IgD-negative memory B cell (primary cell): ENCODE measurements around the gene G0S2. TPM values are rescaled to one million over a fixed set of nuclear protein-coding genes. Genes with fewer than 3 reads are reported as not detected.

ENCODE experiments used
- H3K27ac Mint-ChIP-seq, 3 donors: one replicate each; pipeline ENCODE4 v1.8.0; 2020 to 2022; ENCODE audit warnings: mild to moderate bottlenecking in 3 of 3, mixed read lengths in 3 of 3, moderate library complexity in 1 of 3
- H3K27me3 Mint-ChIP-seq: one replicate; pipeline ENCODE4 v1.8.0; 2021; ENCODE audit warnings: mixed read lengths
- H3K36me3 Mint-ChIP-seq: one replicate; pipeline ENCODE4 v1.8.0; 2020; ENCODE audit warnings: mild to moderate bottlenecking, mixed read lengths
- H3K4me1 Mint-ChIP-seq, 3 donors: one replicate each; pipeline ENCODE4 v1.8.0; 2020 to 2022; ENCODE audit warnings: mixed read lengths in 3 of 3, mild to moderate bottlenecking in 1 of 3
- H3K4me3 Mint-ChIP-seq, 4 donors: one replicate each; pipeline ENCODE4 v1.8.0; 2020 to 2022; ENCODE audit warnings: mild to moderate bottlenecking in 4 of 4, mixed read lengths in 4 of 4, moderate library complexity in 3 of 4
- H3K9me3 Mint-ChIP-seq, 3 donors: one replicate each; pipeline ENCODE4 v1.8.0; 2020 to 2021; ENCODE audit warnings: mixed read lengths in 3 of 3, mild to moderate bottlenecking in 1 of 3
- polyA plus RNA-seq: library from polyadenylated mRNA; unstranded; fragments of 300-500 nt; fragmentation: Illumina TruSeq; gene quantifications from one replicate; pipeline ENCODE4 v1.2.3, GENCODE V29; 2021

The G0S2 gene
- polyA plus RNA-seq, 1 donor from 2014 or later, result 0.38 TPM

DNA sequence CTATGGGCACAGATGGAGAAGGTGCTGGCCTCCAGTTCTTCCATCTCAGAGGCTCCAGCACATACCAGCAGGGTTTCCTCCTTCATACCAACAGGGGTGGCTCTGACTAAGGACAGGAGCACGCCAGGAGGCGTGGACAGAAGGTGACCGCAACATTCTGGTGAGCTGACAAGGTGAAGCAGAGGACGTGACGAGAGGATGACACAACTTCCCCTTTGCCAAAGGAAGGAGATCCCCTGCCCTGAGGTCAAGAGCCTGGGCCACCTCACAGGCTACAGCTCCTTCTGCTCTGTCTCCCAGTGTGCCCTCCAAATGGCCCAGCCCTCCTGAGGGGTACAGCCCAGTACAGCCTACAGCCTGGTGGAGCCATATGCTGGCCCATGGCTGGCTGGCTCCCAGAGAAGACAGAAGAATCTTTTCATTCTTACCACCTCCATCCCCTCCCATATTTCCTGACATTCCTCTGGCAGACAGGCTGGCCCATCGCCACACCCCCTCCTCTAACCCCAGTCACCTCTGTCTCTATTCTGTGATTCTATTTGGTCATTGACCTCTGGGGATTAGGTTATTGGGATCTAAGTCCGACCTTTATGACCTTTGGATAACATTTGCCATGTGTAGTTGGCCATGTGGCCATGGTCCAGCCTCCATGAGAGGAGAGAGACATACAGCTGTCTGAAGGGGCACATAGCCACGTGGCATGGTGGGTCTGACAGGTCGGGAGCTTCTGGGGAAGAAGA is 17.9 kb upstream of the G0S2 start:
- Mint-ChIP-seq H3K4me1 (peaks cover 4 to 8% (median 6%) of the 10 kb centered on the region in 3 donors), H3K9me3 (peaks cover 0 to 3% (median 0%) of the 10 kb centered on the region in 3 donors), H3K4me3 (no peak overlapping the region), H3K36me3 (peaks cover 1% of the 10 kb centered on the region), H3K27ac (no peak overlapping the region), H3K27me3 (peaks cover 7% of the 10 kb centered on the region)

DNA sequence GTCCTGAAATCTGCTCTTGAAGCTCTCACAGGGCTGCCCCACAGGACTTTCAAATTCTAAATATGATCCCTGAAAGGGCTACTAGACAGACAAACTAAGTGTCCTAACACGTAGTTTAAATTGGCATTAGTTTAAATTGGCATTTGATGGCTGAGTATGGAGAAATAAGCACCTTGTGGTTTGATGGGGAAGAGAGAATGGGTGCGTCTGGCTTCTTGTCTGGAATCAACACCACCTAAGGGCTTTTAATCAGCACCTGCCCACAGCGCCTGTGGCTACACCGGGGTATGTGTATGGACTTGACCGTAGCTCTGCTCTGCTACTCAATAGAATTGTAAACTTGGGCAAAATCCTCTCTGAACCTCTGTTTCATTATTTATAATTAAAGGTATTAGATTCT is 17.3 kb upstream of the G0S2 start:
- Mint-ChIP-seq H3K4me1 (peaks cover 4 to 8% (median 6%) of the 10 kb centered on the region in 3 donors), H3K9me3 (peaks cover 0 to 3% (median 0%) of the 10 kb centered on the region in 3 donors), H3K27ac (no peak overlapping the region), H3K27me3 (peaks cover 7% of the 10 kb centered on the region), H3K36me3 (peaks cover 1% of the 10 kb centered on the region), H3K4me3 (no peak overlapping the region)

DNA sequence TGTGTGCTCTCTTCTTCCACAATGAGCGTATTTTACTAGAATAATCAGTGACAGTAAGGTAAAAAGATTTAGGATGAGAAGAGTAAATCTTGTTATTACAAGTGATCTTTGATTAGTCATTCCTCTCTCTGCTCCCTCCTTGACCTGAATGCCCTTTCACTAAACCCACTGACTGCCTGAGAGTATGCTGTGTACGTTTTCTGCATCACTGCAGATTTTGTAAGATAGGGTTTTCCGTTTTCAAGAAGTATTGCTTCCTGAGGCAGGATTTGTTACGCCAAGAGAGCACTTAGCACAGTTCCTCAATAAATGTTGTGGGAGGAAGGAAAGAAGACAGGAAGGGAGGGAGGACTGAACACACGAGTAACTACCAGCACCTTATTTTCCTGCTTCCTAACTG is 15.3 kb upstream of the G0S2 start:
- peaks cover 4 to 8% (median 6%) of the 10 kb centered on the region in 3 donors for H3K4me1 Mint-ChIP-seq
- peaks cover 7% of the 10 kb centered on the region for H3K27me3 Mint-ChIP-seq
- H3K4me3 Mint-ChIP-seq, result peak overlapping the region in 1 of 4 donors; percentile 14

DNA sequence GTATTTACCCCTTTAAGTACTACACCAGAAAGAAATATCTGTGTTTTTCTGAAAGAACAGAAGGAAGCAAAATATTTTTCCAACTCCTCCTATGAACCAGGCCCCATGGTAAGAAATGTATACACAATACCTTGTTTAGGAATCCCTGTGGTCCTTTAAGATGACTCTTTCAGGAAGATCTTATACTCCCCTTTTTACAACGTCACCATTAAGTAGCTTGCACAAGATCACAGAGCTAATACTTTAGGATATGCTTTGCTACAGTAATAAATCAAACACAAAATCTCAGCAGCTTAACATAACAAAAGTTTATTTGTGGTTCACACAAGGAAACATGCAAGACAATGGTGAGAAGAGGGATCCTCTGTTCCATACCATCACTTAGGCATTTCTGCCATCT is 14.1 kb upstream of the G0S2 start:
- H3K4me1 Mint-ChIP-seq, result peaks cover 4 to 8% (median 6%) of the 10 kb centered on the region in 3 donors
- H3K4me3 Mint-ChIP-seq, result no peak overlapping the region
- H3K27ac Mint-ChIP-seq, result no peak overlapping the region
- H3K36me3 Mint-ChIP-seq, result peaks cover 2% of the 10 kb centered on the region
- H3K9me3 Mint-ChIP-seq, result no peaks in the 10 kb centered on the region
- peaks cover 5% of the 10 kb centered on the region for H3K27me3 Mint-ChIP-seq

More for the DNA sequence above, 15.3 kb upstream of the G0S2 start:
- Mint-ChIP-seq H3K27ac (peak overlapping the region in 2 of 3 donors; percentile 11 to 36), H3K9me3 (peaks cover 0 to 3% (median 0%) of the 10 kb centered on the region in 3 donors), H3K36me3 (peaks cover 1% of the 10 kb centered on the region)

DNA sequence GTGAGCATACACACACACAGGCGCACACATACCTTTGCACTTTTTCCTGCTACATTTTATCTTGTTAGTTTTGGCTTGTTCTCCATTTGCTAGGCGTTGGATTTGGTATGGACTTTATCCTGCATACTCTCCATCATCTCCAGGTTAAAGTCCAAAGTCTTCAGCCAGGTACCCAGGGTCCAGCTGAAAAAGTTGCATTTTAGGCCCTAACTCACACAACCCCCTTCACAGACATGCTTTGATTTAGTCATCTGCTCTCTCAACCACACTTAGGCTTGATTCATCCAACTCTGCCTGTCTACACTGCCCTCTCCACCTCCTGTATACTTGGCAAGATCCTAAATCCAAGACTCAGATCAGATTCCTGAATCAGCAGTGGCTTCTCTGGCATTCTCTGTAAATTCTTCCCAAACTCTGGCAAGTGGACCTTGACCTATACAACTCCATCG is 12.3 kb upstream of the G0S2 start:
- Mint-ChIP-seq H3K4me1 (peaks cover 4 to 8% (median 6%) of the 10 kb centered on the region in 3 donors), H3K9me3 (no peaks in the 10 kb centered on the region), H3K36me3 (peaks cover 2% of the 10 kb centered on the region), H3K27ac (no peak overlapping the region), H3K4me3 (no peak overlapping the region), H3K27me3 (no peaks in the 10 kb centered on the region)

DNA sequence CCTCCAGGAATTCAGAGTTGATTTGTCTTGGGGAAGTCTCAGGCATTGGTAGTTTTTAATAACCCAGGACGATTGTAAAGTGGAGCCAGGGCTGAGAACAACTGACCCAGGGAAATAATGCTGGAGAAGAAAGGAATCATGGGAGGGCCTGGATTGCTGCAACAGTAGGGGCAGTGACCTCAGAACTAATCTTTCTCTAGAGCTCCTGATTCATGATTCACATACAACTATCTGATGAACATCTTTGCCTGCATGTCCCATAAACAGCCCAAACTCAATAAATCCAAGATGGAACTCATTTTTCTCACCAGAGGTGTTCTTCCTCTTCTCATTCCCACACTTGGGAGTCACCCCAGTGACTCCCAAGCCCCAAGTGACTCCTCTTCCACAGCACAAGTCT is 8.1 kb upstream of the G0S2 start:
- H3K4me3 Mint-ChIP-seq, result no peak overlapping the region
- H3K36me3 Mint-ChIP-seq, result peaks cover 2% of the 10 kb centered on the region
- no peaks in the 10 kb centered on the region for H3K9me3 Mint-ChIP-seq
- no peak overlapping the region for H3K27ac Mint-ChIP-seq
- H3K27me3 Mint-ChIP-seq, result no peaks in the 10 kb centered on the region
- no peaks in the 10 kb centered on the region for H3K4me1 Mint-ChIP-seq

DNA sequence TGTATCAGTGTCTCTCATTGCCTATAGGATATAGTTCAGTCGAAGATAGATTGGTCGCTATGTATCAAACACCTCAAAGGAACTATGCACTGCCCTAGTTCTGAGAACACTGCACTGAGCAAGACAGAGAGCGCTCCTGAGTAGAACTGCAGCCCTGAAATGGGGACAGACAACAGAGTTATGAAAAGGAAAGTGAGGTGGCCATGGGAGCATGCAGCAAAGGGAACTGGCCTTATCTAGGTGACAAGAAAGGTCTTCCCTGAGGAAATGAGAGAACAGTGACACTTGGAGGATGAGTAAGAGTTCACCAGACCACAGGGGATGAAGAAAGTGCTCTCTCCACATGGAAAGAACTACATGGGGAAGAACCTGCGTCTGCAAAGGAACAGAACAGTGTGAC is 7.5 kb upstream of the G0S2 start:
- H3K4me3 Mint-ChIP-seq, result no peak overlapping the region
- no peaks in the 10 kb centered on the region for H3K9me3 Mint-ChIP-seq
- H3K4me1 Mint-ChIP-seq, result peaks cover 0 to under 1% (median under 1%) of the 10 kb centered on the region in 3 donors
- H3K27ac Mint-ChIP-seq, result no peak overlapping the region
- H3K27me3 Mint-ChIP-seq, result no peaks in the 10 kb centered on the region
- peaks cover 2% of the 10 kb centered on the region for H3K36me3 Mint-ChIP-seq

DNA sequence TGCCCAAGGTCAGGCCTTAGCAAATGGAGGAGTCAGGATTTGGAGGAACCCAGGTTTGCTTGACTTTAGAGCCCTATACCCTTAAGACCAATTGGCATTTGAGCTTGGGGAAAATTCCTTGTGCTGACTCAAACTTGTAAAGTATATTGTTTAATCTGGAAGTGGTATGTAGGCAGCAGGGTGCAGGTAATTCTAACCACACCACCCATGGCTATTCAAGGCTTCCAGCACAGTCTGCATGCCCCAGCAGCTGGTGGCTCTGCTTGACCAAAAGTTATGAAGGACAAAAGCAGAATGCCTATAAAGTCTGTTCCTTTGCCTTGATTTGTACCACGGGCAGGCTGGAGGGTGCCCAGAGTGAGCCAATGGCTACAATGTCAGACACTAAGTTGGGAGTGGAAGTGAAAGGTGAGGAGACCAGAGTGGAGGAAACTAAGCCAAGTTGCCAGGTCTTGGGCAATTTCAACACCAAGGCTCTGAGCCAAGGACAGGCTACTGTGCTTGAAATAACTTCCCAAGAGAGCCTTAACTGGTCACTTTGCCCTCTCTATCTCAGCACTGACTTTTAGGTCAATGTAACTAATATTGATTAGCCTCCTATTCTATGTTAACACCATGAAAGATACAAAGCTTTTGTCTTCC is 4.7 kb upstream of the G0S2 start:
- no peaks in the 10 kb centered on the region for H3K9me3 Mint-ChIP-seq
- H3K27ac Mint-ChIP-seq, result peak overlapping the region in 1 of 3 donors; percentile 63
- peaks cover 6% of the 10 kb centered on the region for H3K27me3 Mint-ChIP-seq
- peaks cover 19 to 24% (median 19%) of the 10 kb centered on the region in 3 donors for H3K4me1 Mint-ChIP-seq
- no peak overlapping the region for H3K4me3 Mint-ChIP-seq
- no peaks in the 10 kb centered on the region for H3K36me3 Mint-ChIP-seq

DNA sequence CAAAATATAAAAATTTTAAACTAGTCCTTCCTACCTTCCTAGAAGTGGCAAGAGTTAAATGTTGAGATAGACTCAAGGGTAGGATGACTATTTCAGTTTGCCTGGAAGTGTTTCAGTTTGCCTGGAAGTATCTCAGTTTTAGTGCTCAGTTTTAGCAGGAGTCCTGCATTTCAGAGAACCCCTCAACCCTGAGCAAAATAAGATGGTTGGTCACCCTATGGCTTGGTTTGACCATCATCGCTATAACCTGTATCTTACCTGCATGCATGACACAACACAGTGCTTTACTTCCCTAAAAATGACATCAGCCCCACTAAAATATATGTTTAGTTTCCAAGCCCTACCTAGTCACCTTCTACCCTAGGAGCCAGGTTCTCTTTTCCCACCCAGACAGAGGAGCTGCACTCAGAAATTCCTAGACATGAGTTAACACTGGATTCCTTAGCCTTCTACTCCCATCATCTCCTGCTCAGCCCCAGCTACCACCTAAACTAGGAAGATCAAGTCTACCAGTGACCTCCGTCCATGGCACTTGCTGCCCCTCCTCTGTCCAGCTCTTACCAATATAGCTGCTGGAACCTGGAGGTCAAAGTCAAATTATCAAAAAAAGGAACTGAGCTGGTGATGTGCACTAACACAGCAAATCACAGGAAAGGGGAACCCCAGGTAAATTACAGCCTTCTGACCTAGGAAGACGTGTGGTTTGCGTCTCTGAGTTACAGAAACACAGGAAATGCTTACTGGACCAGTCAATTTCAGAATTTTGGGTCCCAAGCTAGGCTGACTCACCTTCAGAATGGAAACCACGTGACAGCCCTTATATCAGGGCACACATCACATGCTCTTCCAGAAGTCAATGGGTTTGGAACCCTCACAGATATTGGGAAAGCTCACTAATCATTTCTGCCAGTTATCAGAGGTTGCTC is 2.2 kb upstream of the G0S2 start:
- Mint-ChIP-seq H3K9me3 (no peaks in the 10 kb centered on the region), H3K4me1 (peaks cover 19 to 27% (median 19%) of the 10 kb centered on the region in 3 donors), H3K27ac (peak overlapping the region; percentile 49 to 80 (median 80)), H3K4me3 (peak overlapping the region in 2 of 4 donors; percentile 23 to 74), H3K27me3 (peaks cover 23% of the 10 kb centered on the region), H3K36me3 (no peaks in the 10 kb centered on the region)

DNA sequence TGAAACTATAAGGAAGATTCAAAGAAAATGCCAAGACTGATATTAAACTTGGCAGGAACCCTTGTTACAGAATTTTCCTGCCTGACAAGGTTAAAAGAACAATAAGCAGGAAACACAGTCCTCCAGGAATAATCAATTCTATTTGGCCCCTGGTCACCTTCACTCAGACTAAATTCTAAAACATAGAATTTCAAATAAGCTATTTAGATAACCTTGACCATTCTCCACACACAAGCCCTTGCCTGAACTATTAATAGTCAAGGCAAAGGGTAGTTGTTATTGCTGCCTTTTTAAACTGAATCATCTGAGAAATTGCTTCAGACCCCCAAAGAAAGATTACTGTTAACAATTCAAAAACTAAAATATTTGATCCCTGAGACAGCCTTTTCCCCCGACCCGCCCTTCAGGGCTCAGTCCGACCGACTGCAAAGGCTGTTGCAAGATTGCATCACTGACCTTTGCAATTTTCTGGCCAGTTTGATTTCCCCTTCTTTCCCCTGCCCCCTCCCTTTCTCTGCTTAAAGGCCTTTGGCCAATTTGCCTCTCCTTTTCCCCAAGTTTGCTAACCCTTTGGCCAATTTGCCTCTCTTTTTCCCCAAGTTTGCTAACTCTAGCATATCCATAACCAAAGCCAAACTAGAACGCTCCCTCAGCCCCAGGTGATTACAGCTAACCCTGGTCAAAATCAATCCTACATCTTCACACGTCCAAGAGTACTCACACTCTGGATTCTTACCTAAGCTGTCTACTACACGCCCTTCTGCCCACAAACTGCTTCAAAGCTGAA is 1.4 kb upstream of the G0S2 start:
- peaks cover 25% of the 10 kb centered on the region for H3K27me3 Mint-ChIP-seq
- H3K36me3 Mint-ChIP-seq, result no peaks in the 10 kb centered on the region
- no peaks in the 10 kb centered on the region for H3K9me3 Mint-ChIP-seq
- peak overlapping the region; percentile 52 to 80 (median 80) for H3K27ac Mint-ChIP-seq
- peaks cover 19 to 27% (median 19%) of the 10 kb centered on the region in 3 donors for H3K4me1 Mint-ChIP-seq
- peak overlapping the region; percentile 23 to 88 (median 44) for H3K4me3 Mint-ChIP-seq

DNA sequence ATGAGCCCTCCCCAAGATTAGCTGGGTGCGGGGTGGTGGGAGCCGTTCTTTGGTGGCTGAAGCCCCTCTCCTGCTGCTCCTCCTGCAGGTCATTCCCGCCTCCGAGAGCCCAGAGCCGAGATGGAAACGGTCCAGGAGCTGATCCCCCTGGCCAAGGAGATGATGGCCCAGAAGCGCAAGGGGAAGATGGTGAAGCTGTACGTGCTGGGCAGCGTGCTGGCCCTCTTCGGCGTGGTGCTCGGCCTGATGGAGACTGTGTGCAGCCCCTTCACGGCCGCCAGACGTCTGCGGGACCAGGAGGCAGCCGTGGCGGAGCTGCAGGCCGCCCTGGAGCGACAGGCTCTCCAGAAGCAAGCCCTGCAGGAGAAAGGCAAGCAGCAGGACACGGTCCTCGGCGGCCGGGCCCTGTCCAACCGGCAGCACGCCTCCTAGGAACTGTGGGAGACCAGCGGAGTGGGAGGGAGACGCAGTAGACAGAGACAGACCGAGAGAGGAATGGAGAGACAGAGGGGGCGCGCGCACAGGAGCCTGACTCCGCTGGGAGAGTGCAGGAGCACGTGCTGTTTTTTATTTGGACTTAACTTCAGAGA is 448 bp downstream of the G0S2 start:
- H3K27me3 Mint-ChIP-seq, result peaks cover 32% of the 10 kb centered on the region
- peak overlapping the region in 1 of 3 donors; percentile 62 for H3K27ac Mint-ChIP-seq
- H3K4me3 Mint-ChIP-seq, result peak overlapping the region; percentile 41 to 88 (median 82)
- H3K4me1 Mint-ChIP-seq, result peaks cover 19 to 27% (median 19%) of the 10 kb centered on the region in 3 donors
- H3K9me3 Mint-ChIP-seq, result no peaks in the 10 kb centered on the region
- no peaks in the 10 kb centered on the region for H3K36me3 Mint-ChIP-seq

DNA sequence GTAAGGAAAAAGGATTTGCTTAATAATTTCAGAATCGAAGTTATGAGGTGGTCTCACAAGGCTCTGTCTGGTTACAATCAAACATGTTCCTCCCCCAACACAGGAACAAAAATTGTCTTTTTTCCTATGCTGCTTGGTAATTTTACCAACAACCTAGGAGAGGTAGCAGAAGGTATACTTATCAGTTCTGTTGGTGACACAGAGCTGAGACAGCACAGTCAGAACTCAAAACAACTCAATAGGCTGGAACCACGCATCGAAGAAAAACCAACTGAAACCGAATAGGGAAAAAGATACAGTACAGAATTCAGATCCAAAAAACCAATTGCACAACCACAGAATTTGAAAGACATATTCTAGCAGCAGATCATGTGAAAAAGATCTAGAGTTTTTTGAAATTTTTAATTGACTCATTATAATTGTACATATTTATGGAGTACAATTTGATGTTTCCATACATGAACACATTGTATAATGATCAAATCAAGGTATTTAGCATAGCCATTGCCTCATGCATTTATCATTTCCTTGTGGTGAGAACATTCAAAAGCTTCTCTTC is 3.8 kb downstream of the G0S2 start:
- Mint-ChIP-seq H3K27me3 (peaks cover 37% of the 10 kb centered on the region), H3K4me3 (no peak overlapping the region), H3K36me3 (no peaks in the 10 kb centered on the region), H3K27ac (no peak overlapping the region), H3K9me3 (no peaks in the 10 kb centered on the region), H3K4me1 (peaks cover 8 to 13% (median 8%) of the 10 kb centered on the region in 3 donors)

DNA sequence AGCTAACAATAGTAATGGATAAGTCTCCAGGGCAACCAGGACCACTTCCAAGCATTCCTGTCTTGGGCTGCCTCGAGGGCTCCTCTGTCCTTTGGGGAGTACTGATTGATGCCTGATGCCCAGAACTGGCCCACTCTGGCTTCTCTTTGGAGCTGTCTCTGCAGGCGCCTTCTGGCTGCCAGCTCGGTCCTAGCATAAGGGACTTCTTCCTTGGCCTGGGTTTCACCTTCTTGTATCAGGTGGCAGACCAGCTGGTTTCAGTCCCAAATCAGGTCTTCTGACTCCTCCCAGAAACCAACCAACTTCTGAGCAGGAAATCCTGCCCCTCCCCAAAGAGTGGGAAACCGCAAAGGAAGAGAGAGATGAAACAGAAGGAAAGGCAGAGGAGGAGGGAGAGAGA is 10.6 kb downstream of the G0S2 start:
- Mint-ChIP-seq H3K4me3 (peak overlapping the region in 1 of 4 donors; percentile 49), H3K4me1 (peaks cover 0 to 5% (median 3%) of the 10 kb centered on the region in 3 donors), H3K36me3 (no peaks in the 10 kb centered on the region), H3K27ac (peak overlapping the region in 1 of 3 donors; percentile 15), H3K9me3 (no peaks in the 10 kb centered on the region), H3K27me3 (peaks cover 8% of the 10 kb centered on the region)
